IMR-90 (cell line): ENCODE data around the gene TCL1A. TPM values are rescaled to one million over a fixed set of nuclear protein-coding genes. Genes with fewer than 3 reads are reported as not detected.

ENCODE experiments used
- ATAC-seq: fragments of 200-7000 bp; cut with Tn5 transposase; 2 replicates; pipeline ENCODE4 v1.9.1; 2020; ENCODE audit warnings: low read depth, mild to moderate bottlenecking, moderate library complexity
- BruUV-seq: library from RNA; stranded (reverse); fragments of 400-500 nt; replicated peaks from 2 replicates; lab custom pipeline; 2021; lab: Mats Ljungman, UMichigan
- CTCF ChIA-PET: fragments of 300-600 bp; formaldehyde crosslinking; extraction: SDS; loops from one replicate; lab custom pipeline; 2021; ENCODE audit warnings: antibody characterized with exemption; lab: Yijun Ruan, JAX
- POLR2A ChIA-PET: fragments of 300-600 bp; sonication (Branson Sonifier 250); formaldehyde crosslinking; loops from one replicate; lab custom pipeline; 2022; ENCODE audit warnings: antibody characterized with exemption; ENCODE audit not compliant: unreplicated experiment; lab: Charles Lee
- DNase-seq: peaks from one replicate; pipeline ENCODE4 v3.0.0; 2013
- H2AFZ ChIP-seq: replicated peaks from 2 replicates; pipeline ENCODE3; 2013; ENCODE audit warnings: low read length, mild to moderate bottlenecking; ENCODE audit not compliant: poor library complexity
- H2AK5ac ChIP-seq: 2 replicates; pipeline ENCODE4 v1.6.1; 2013; ENCODE audit warnings: low read depth, low read length, inconsistent platforms
- H2AK9ac ChIP-seq: replicated peaks from 2 replicates; pipeline ENCODE3; 2013; ENCODE audit warnings: mild to moderate bottlenecking, low read depth, low read length, moderate library complexity; ENCODE audit not compliant: poor library complexity
- H2BK120ac ChIP-seq: 2 replicates; pipeline ENCODE4 v1.6.1; 2013; ENCODE audit warnings: low read depth, low read length, inconsistent platforms
- H2BK15ac ChIP-seq: 3 replicates; pipeline ENCODE4 v1.6.1; 2013; ENCODE audit warnings: low read depth, low read length, inconsistent platforms
- H2BK20ac ChIP-seq: 2 replicates; pipeline ENCODE4 v1.6.1; 2013; ENCODE audit warnings: low read depth, mild to moderate bottlenecking, inconsistent platforms, low read length, moderate library complexity
- H2BK5ac ChIP-seq: 2 replicates; pipeline ENCODE4 v1.6.1; 2013; ENCODE audit warnings: mild to moderate bottlenecking, low read depth, low read length, inconsistent platforms; ENCODE audit not compliant: poor library complexity, severe bottlenecking
- H3K14ac ChIP-seq: replicated peaks from 2 replicates; pipeline ENCODE4 v1.6.1; 2013; ENCODE audit warnings: low read depth, low read length, inconsistent platforms
- H3K18ac ChIP-seq: 2 replicates; pipeline ENCODE4 v1.6.1; 2013; ENCODE audit warnings: low read depth, low read length, control low read depth
- H3K23ac ChIP-seq: 2 replicates; pipeline ENCODE4 v1.6.1; 2013; ENCODE audit warnings: low read depth, low read length, inconsistent platforms
- H3K27ac ChIP-seq: 2 replicates; pipeline ENCODE4 v1.5.1; 2013; ENCODE audit warnings: mild to moderate bottlenecking, control low read depth, low read length; ENCODE audit not compliant: insufficient read depth
- H3K27me3 ChIP-seq: 2 replicates; pipeline ENCODE4 v1.6.1; 2013; ENCODE audit warnings: low read length; ENCODE audit not compliant: control insufficient read depth, insufficient read depth
- H3K36me3 ChIP-seq: 2 replicates; pipeline ENCODE4 v1.6.1; 2013; ENCODE audit warnings: low read length, mixed read lengths; ENCODE audit not compliant: control insufficient read depth, insufficient read depth
- H3K4ac ChIP-seq: 2 replicates; pipeline ENCODE4 v1.6.1; 2013; ENCODE audit warnings: low read depth, low read length, inconsistent platforms
- H3K4me1 ChIP-seq: 2 replicates; pipeline ENCODE4 v1.6.1; 2013; ENCODE audit warnings: low read length, mixed read lengths; ENCODE audit not compliant: control insufficient read depth, insufficient read depth
- H3K4me2 ChIP-seq: 2 replicates; pipeline ENCODE4 v1.6.1; 2013; ENCODE audit warnings: low read depth, mild to moderate bottlenecking, control low read depth, low read length, moderate library complexity
- H3K4me3 ChIP-seq: 2 replicates; pipeline ENCODE4 v1.5.1; 2013; ENCODE audit warnings: low read depth, mild to moderate bottlenecking, control low read depth, low read length, moderate library complexity; ENCODE audit not compliant: insufficient read depth
- H3K56ac ChIP-seq: 2 replicates; pipeline ENCODE4 v1.6.1; 2013; ENCODE audit warnings: low read length, inconsistent platforms; ENCODE audit not compliant: insufficient read depth; ENCODE audit errors: extremely low read depth
- H3K79me1 ChIP-seq, 2 experiments: 2 replicates each; pipeline ENCODE4 v1.6.1; 2013; ENCODE audit warnings: low read length in 2 of 2, inconsistent platforms in 1 of 2, low read depth in 1 of 2
- H3K9ac ChIP-seq: 2 replicates; pipeline ENCODE4 v1.6.1; 2013; ENCODE audit warnings: low read depth, low read length, control low read depth
- H3K9me1 ChIP-seq: 2 replicates; pipeline ENCODE4 v1.6.1; 2013; ENCODE audit warnings: low read length, inconsistent platforms; ENCODE audit not compliant: insufficient read depth
- H3K9me3 ChIP-seq: 2 replicates; pipeline ENCODE4 v1.6.1; 2013; ENCODE audit warnings: low read length; ENCODE audit not compliant: control insufficient read depth, insufficient read depth
- H4K20me1 ChIP-seq: 2 replicates; pipeline ENCODE4 v1.6.1; 2013; ENCODE audit warnings: low read length, inconsistent platforms; ENCODE audit not compliant: insufficient read depth
- H4K5ac ChIP-seq: 2 replicates; pipeline ENCODE4 v1.6.1; 2013; ENCODE audit warnings: mild to moderate bottlenecking, low read depth, low read length, control low read depth
- H4K8ac ChIP-seq, 2 experiments: 2 replicates each; pipeline ENCODE4 v1.6.1; 2013; ENCODE audit warnings: low read depth in 2 of 2, low read length in 2 of 2, control low read depth in 1 of 2, inconsistent platforms in 1 of 2
- H4K91ac ChIP-seq: 2 replicates; pipeline ENCODE4 v1.6.1; 2013; ENCODE audit warnings: low read depth, low read length, inconsistent platforms; ENCODE audit not compliant: insufficient read depth
- BHLHE40 ChIP-seq: fragments of 150-350 bp; IDR thresholded peaks from 2 replicates; pipeline ENCODE4 v1.6.1; 2016; ENCODE audit warnings: mild to moderate bottlenecking, low read depth, low read length
- CHD1 ChIP-seq: IDR thresholded peaks from 2 replicates; pipeline ENCODE4 v1.6.1; 2012; ENCODE audit warnings: low read depth, low read length, improper control_type of control experiment
- FOS ChIP-seq: fragments of 150-350 bp; IDR thresholded peaks from 2 replicates; pipeline ENCODE4 v1.6.1; 2016; ENCODE audit warnings: low read depth, low read length
- MAFK ChIP-seq: IDR thresholded peaks from 2 replicates; pipeline ENCODE4 v1.6.1; 2012; ENCODE audit warnings: low read depth, low read length, improper control_type of control experiment
- MAZ ChIP-seq: IDR thresholded peaks from 2 replicates; pipeline ENCODE4 v1.6.1; 2012; ENCODE audit warnings: low read depth, mild to moderate bottlenecking, low read length, improper control_type of control experiment, moderate library complexity, borderline replicate concordance
- NFE2L2 ChIP-seq: fragments of 150-350 bp; IDR thresholded peaks from 2 replicates; pipeline ENCODE4 v1.6.1; 2016; ENCODE audit warnings: low read depth, mild to moderate bottlenecking, low read length
- RCOR1 ChIP-seq: IDR thresholded peaks from 2 replicates; pipeline ENCODE4 v1.6.1; 2012; ENCODE audit warnings: mild to moderate bottlenecking, low read length, improper control_type of control experiment; ENCODE audit not compliant: insufficient replicate concordance
- RFX5 ChIP-seq: IDR thresholded peaks from 2 replicates; pipeline ENCODE4 v1.8.0; 2012; ENCODE audit warnings: low read depth, mild to moderate bottlenecking, low read length, moderate library complexity
- WGBS, 2 experiments: methylation state at CpG; one replicate each; pipeline versions ENCODE4 v1.1.5 to v1.1.7; 2013; ENCODE audit warnings: missing lambda C conversion rate in 2 of 2; ENCODE audit not compliant: insufficient read length in 1 of 2; ENCODE audit errors: extremely low coverage in 2 of 2; 5-methylcytosine and 5-hydroxymethylcytosine counted together
- dilution Hi-C: fragments of 300-500 bp; cut with HindIII; formaldehyde crosslinking; loops from one replicate; pipeline ENCODE4 v1.14.3; 2018; ENCODE audit warnings: low sequenced_read_pairs; ENCODE audit not compliant: unreplicated experiment
- in situ Hi-C: fragments of 300-500 bp; cut with MboI; formaldehyde crosslinking; loops from 3 replicates; pipeline ENCODE4 v1.14.3; 2019; ENCODE audit warnings: low sequenced_read_pairs, inconsistent platforms, mixed read lengths
- intact Hi-C: fragments of 100-400 bp; cut with micrococcal nuclease; formaldehyde crosslinking; loops from 2 replicates; pipeline ENCODE4 v1.10.0; 2022
- polyA plus RNA-seq, 3 experiments: library from polyadenylated mRNA; depleted of rRNA; stranded (reverse); fragments of >200 nt; gene quantifications; 2 replicates each; pipeline ENCODE4 v1.2.3, GENCODE V29; 2012; ENCODE audit warnings: low replicate concordance in 1 of 3
- total RNA-seq: library from RNA; depleted of rRNA; stranded (reverse); fragments of >200 nt; gene quantifications from 2 replicates; pipeline ENCODE4 v1.2.3, GENCODE V29; 2012

The TCL1A gene
- total and polyA plus RNA-seq, 2 of the 4 experiments (the other 2 are of a cell fraction) = not detected

- Histone ChIP-seq H3K18ac (no peak overlapping the region), H2AK5ac (no peak overlapping the region), H2AFZ (no peak overlapping the region), H3K9me3 (peaks cover 2% of the 10 kb centered on the region; the same call in 1 of the 2 replicates), H4K91ac (no peak overlapping the region), H3K36me3 (no peaks in the 10 kb centered on the region), H3K79me1 (no peaks in the 10 kb centered on the region), H3K14ac (no peak overlapping the region), H3K9ac (no peak overlapping the region), H2BK120ac (no peak overlapping the region), H3K4me1 (no peaks in the 10 kb centered on the region), H3K9me1 (no peaks in the 10 kb centered on the region), H3K56ac (no peak overlapping the region), H3K4me3 (no peak overlapping the region), H4K20me1 (no peaks in the 10 kb centered on the region), H4K8ac (no peak overlapping the region), H3K4ac (no peak overlapping the region), H3K27ac (no peak overlapping the region), H3K27me3 (no peaks in the 10 kb centered on the region), H2BK15ac (no peak overlapping the region), H3K23ac (no peak overlapping the region), H2BK20ac (no peak overlapping the region), H2AK9ac (no peak overlapping the region), H4K5ac (no peak overlapping the region), H3K4me2 (no peak overlapping the region), H2BK5ac (no peak overlapping the region)
- dilution Hi-C loops (no loop called here), in situ Hi-C loops (no loop called here), intact Hi-C loops (no loop called here)
- DNase-seq (no peak), ATAC-seq (no peak)
- POLR2A ChIA-PET = no interaction called here
- TF ChIP-seq RCOR1 = no peak
- no peak for TF ChIP-seq CHD1
- no peak for TF ChIP-seq FOS
- no peak for TF ChIP-seq NFE2L2
- TF ChIP-seq RFX5 = no peak
- TF ChIP-seq MAZ = no peak
- TF ChIP-seq BHLHE40 = no peak
- no peak for TF ChIP-seq MAFK
- CTCF ChIA-PET = no interaction called here
- WGBS, 2 experiments = 54% methylated on average over 4 of the region's 10 CpGs; no CpG with 5 or more reads in 1 of the 2 experiments
- BruUV-seq = no TSS peak
Observed at GRCh38 chr14:95690815-95691214, 23.1 kb downstream of the TCL1A start.
